GM18873 (cell line): ENCODE results near the gene RPGRIP1L.

ENCODE experiments used
- ATAC-seq: cut with Tn5 transposase; IDR thresholded peaks from one replicate; pipeline ENCODE4 v1.9.1; 2021; ENCODE audit warnings: mild to moderate bottlenecking, moderate library complexity, moderate number of reproducible peaks; ENCODE audit not compliant: unreplicated experiment, low FRiP score

The RPGRIP1L gene

DNA sequence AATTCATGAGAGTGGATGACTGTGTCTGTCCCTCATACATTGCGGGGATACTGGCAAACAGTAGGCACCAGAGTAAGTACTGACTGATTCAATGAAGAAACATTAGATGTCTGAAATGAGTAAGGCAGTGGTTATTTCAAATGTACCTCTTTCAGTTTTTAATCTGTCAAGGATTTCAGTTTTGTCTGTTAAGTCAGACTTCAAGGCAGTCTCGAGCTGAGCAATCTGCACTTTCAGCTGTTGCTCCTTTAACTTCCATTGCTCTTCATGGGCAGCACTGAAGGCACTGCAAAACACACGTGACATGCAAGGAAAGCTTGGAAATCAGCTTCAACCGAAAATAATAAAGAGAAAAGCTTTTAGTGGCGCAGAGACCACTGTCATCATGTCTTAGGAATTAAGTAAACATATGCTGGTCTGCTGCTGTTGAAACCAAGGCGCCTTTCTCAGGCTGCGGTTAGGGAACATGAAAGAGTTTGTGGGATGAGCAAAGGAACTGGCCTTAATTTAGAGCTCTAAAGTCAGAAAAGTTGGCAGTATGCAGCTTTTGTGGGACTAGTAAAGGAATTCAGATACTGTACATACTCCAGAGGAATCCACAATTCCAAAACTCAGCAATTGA is 38.8 kb downstream of the RPGRIP1L start:
- ATAC-seq: peak; percentile 71

GRCh38 chr16:53662072-53662471 is 41.6 kb downstream of the RPGRIP1L start:
- no peak for ATAC-seq

DNA sequence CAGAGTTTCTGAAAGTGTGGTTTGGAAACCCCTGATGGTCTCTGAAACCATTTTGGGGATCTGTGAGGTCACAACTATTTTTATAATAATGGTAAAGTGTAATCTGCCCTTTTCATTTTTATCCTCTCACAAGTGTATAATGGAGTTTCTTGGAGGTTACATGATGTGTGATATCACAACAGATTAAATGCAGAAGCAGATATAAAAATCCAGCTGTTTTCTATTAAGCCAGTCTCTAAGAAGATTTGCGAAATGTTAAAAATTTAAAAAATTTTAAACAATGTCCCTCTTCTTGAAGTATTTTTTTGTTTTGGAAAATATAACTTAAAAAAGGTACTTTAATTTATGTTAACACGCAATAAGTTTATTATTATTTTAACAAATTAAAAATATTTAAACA is 48.7 kb downstream of the RPGRIP1L start:
- ATAC-seq: no peak

GRCh38 chr16:53651357-53651756 is 52.3 kb downstream of the RPGRIP1L start:
- no peak for ATAC-seq

DNA sequence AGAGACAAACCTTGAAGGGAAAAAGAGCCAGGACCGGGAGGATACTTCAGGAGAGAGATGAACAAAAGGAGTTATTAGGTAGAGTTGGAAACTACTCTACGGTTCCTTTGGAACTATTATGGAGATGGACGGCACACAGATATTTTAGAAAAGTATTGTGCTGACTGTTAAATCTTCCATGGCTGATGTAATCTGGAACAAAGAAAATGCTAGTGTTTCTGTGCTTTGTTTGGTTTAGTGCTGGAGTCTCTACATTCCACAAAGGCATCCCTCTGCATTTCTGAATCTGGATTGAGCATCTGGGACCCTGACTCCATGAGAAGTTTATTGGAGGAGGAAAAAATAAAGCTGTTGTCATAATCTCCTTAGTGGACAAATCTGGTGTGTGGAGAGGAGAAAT is 57.2 kb downstream of the RPGRIP1L start:
- no peak for ATAC-seq

DNA sequence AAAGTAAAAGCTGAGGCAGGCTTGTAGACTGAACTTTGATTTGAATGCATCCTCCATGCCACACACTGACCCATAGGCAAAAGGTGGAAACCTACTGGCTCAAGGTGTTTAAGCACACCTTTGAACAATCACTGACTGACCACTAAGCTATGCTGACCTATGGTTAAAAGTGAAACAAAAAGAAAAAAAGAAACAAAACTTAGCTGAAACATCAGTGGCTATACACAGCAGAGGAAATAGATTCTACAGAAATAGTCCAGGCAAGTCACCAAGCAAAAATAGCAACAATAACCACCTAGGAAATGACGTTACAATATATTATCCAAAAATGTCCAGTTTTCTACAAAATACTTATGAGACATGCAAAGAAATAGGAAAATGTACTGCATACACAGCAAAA is 60.2 kb downstream of the RPGRIP1L start:
- no peak for ATAC-seq

DNA sequence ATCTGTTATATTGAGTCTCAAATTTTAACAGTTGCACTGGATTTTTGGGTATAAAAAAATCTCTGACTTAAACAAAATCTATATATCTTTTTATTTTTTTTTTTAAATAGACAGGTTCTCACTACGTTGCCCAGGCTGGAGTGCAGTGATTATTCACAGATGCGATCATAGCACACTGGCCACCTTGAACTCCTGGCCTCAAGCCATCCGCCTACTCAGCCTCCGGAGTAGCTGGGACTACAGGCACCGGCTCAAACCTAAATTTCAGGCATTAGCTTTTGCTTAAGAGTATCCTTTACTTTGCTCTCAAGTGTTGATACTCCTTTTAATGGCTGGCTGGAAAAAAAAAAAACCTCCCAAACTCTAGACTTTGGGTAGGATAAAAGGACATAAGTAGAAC is 61.6 kb downstream of the RPGRIP1L start:
- ATAC-seq: no peak

DNA sequence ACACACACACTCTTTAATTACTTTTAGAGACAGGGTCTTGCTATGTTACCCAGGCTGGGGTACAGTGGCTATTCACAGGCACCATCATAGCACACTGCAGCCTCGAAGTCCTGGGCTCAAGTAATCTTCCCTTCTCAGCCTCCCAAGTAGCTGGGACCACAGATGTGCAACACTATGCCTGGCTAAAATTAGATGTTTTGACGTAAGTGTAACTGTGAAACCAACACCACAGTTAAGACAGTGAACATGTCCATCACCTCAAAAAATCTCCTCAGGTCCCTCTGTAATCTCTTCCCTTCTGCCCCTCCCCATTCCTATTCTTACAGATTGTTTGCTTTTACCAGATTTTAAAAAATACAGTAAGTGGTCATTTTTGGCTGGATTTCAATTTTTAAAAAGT is 66.7 kb downstream of the RPGRIP1L start:
- no peak for ATAC-seq

GRCh38 chr16:53632526-53632925 is 71.1 kb downstream of the RPGRIP1L start:
- ATAC-seq: no peak

DNA sequence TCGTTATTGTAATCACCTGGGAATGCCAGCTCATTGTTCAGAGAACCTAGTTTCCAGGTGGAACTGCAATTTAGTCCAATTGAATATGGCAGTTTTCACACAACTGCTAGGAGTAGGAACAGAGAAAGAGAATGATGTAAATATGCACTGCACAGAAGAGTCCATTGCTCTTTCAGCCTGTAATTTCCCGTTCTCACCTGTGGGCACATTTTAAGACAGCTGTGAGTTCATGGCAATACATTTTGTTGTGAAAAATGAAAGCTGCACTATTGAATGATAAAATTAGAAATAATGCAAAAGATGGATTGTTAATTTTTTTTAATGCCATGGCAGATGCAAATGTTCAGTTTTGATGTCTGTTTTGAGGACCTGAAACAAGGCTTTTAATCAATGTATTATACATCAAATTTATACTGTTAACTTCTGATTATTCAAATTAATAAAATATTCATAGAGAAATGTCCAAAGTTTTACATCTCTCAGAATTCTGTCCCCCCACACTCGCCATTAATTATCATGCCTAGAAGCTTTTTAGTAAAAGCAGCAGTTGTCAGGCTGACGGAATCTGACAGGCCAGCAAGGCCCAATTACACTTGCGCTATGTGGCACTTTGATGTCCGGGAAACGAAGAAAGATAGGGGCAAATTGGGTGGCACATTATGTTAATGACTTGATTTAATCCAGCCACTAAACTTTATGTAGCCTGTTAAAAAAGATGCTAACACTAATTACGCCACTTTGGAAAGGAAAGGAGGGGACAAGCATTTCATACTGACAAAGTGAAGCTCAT is 72.2 kb downstream of the RPGRIP1L start:
- no peak for ATAC-seq

DNA sequence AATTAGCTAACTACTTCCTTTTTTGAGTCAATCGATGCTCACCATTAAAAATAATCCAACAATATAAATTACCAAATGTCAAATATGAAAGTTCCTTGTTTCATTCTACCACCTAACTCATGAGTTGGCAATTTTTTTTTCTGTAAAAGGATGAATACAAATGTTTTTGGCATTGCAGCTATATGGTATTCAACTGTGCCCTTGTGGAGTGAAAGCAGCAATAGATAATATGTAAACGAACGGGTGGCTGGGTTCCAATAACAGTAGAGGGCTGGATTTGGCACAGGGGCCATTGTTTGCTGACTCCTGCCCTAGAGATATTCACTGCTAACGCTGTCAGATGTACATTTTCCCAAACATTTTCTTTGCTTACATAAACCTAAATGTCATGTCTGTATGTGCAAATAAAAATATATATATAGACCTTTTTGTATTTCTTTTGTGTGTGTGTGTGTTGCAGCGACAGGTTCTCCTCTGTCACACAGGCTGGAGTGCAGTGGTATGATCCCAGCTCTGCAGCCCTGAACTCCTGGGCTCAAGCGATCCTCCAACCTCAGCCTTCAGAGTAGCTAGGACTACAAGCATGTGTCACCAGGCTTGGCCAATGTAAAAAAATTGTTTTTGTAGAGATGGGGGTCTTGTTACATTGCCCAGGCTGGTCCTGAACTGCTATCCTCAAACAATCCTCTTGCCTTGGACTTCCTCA is 73.9 kb downstream of the RPGRIP1L start:
- ATAC-seq: no peak

DNA sequence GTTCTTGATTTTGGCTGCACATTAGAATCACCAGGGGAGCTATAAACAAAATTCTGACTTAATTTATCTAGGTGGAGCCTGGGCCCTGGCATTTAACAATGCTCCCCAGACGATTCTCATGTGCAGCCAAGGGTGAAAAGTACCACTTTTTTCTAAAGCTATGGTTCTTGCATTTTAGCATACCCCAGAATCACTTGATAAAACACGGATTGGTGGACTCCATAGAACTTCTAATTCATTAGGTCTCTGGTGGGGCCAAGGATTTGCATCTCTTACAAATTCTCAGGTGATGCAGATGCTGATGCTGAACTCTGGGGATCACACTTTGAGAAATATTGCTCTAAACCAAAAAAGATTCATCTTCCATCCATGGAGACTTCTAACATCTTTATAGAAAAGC is 74.5 kb downstream of the RPGRIP1L start:
- no peak for ATAC-seq

DNA sequence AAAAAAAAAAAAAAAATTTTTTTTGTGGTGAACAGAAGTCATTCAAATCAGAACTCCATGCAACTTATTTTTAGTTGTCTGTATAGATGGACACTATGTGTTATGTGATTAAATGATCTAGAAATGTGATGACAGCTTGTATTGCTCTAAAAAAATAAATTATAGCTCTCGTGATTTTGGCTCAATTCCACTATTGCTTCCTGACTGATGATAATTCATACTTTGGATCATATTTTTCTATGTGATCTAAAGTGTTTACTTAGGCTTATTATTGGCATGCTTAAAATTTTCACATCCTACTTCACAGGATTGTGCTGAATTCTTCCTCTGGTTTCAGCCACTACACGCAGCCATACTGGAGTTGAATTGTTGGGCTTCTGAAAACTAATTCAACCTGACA is 76.8 kb downstream of the RPGRIP1L start:
- ATAC-seq: no peak

- no peak for ATAC-seq
Observed at GRCh38 chr16:53626161-53626560, 77.5 kb downstream of the RPGRIP1L start.

GRCh38 chr16:53625221-53625620 is 78.4 kb downstream of the RPGRIP1L start:
- no peak for ATAC-seq

DNA sequence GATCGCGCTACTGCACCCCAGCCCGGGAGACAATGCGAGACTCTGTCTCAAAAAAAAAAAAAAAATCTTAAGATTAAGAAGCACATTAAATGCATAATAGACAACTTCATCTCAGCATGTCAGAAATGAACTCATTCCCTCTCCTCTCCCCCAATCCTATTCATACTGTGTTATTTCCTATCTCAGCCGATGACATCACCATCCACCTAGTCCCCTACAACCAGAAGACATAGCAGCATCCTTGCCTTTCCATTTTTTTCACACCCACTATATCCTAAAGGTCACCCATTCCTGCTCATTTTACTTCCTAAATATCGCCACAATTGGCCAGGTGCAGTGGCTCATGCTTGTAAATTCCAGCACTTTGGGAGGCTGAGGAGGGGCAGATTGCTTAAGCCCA is 81.3 kb downstream of the RPGRIP1L start:
- ATAC-seq: no peak

DNA sequence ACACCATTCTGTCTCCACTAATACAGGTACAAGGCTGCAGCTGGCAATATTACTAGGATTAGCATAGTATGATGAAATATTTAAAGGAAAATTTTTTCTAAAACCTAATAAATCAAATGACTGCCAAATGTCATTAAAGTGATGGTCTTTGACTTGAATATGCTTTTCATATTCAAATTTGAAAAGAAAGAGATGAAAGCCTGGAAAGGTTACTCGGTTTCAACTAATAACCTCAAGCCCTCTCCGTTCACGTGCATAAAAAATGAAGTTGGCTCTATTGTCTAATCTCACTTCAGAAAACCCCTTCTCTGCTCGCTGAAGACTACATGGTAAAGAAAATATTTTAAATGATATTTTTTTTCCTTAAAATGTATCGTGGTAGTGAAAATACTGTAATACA is 83.2 kb downstream of the RPGRIP1L start:
- no peak for ATAC-seq

GRCh38 chr16:53619235-53619634 is 84.4 kb downstream of the RPGRIP1L start:
- no peak for ATAC-seq

- no peak for ATAC-seq
Observed at GRCh38 chr16:53614346-53614745, 89.3 kb downstream of the RPGRIP1L start.

- no peak for ATAC-seq
Observed at GRCh38 chr16:53612003-53612402, 91.7 kb downstream of the RPGRIP1L start.

GRCh38 chr16:53611179-53611696 is 92.4 kb downstream of the RPGRIP1L start:
- ATAC-seq: no peak
